Measurements from ENCODE around the gene MTHFD1L.
"Not testable (repeated sequence)": the region's sequence is repeated elsewhere in the genome, so short reads cannot be mapped to it uniquely, and the experiment has no call there.

MTHFD1L gene

DNA sequence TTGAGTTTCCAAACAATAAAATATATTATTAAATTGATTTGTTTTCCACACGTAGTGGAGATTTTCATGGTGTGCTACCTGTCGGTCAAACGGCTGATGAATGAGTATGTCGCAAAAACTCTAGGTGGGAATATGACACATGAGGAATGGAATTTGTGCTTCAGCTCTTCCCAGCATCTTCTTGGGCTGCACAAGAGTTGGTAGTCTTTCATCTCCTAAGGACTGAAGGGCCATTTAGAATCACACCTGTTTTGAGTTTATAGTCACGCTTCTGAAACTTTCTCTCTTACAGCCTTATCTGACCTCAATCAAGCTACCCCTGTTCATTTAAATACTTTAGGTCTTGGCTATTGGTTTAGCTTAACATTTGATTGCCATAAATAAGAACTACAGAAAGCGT, 216.6 kb downstream of the MTHFD1L start:
- Histone ChIP-seq H3K9ac (ENCODE audit: low read depth, low read length) (no peak overlapping the region), H3K4me1 (ENCODE audit: insufficient read depth, low read length) (no peaks in the 10 kb centered on the region), H3K9me3 (ENCODE audit: insufficient read depth, low read length, severe bottlenecking) (no peaks in the 10 kb centered on the region), H3K79me2 (ENCODE audit: insufficient read depth, low read length) (no peaks in the 10 kb centered on the region), H3K4me2 (ENCODE audit: insufficient read depth, low read length) (no peak overlapping the region), H2AFZ (ENCODE audit: low read depth, low read length) (no peak overlapping the region), H3K4me3 (ENCODE audit: low read depth in 1 of 2, low read length in 2 of 2) (no peak overlapping the region), H3K27ac (ENCODE audit: low read length) (no peak overlapping the region), H3K27me3 (ENCODE audit: insufficient read depth, low read length, poor library complexity) (no peaks in the 10 kb centered on the region), H3K36me3 (ENCODE audit: insufficient read depth, low read length) (peaks cover 16% of the 10 kb centered on the region), H4K20me1 (ENCODE audit: insufficient read depth, low read length) (no peaks in the 10 kb centered on the region; the same call in 1 of the 2 replicates)
- no peak for DNase-seq
- ATAC-seq (ENCODE audit: insufficient read depth, low read depth), result no peak
- TF ChIP-seq, protein P1, sequence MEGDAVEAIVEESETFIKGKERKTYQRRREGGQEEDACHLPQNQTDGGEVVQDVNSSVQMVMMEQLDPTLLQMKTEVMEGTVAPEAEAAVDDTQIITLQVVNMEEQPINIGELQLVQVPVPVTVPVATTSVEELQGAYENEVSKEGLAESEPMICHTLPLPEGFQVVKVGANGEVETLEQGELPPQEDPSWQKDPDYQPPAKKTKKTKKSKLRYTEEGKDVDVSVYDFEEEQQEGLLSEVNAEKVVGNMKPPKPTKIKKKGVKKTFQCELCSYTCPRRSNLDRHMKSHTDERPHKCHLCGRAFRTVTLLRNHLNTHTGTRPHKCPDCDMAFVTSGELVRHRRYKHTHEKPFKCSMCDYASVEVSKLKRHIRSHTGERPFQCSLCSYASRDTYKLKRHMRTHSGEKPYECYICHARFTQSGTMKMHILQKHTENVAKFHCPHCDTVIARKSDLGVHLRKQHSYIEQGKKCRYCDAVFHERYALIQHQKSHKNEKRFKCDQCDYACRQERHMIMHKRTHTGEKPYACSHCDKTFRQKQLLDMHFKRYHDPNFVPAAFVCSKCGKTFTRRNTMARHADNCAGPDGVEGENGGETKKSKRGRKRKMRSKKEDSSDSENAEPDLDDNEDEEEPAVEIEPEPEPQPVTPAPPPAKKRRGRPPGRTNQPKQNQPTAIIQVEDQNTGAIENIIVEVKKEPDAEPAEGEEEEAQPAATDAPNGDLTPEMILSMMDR (IDR thresholded peaks at IDR 0.05; ENCODE audit: borderline replicate concordance, extremely low read depth, low read length, poor library complexity, severe bottlenecking), result no peak
- no peak for TF ChIP-seq EZH2 (IDR thresholded peaks at IDR 0.05; ENCODE audit: borderline replicate concordance, low read depth, low read length, severe bottlenecking)

- H3K9me3 ChIP-seq (ENCODE audit: insufficient read depth, low read length, severe bottlenecking), result no peaks in the 10 kb centered on the region
- H3K4me1 ChIP-seq (ENCODE audit: insufficient read depth, low read length), result no peaks in the 10 kb centered on the region
- peaks cover 6% of the 10 kb centered on the region for H3K36me3 ChIP-seq (ENCODE audit: insufficient read depth, low read length)
- TF ChIP-seq, protein P1 (IDR thresholded peaks at IDR 0.05; ENCODE audit: borderline replicate concordance, extremely low read depth, low read length, poor library complexity, severe bottlenecking), result no peak
- TF ChIP-seq EZH2 (IDR thresholded peaks at IDR 0.05; ENCODE audit: borderline replicate concordance, low read depth, low read length, severe bottlenecking), result no peak
- H2AFZ ChIP-seq (ENCODE audit: low read depth, low read length), result no peak overlapping the region
- H3K79me2 ChIP-seq (ENCODE audit: insufficient read depth, low read length), result no peaks in the 10 kb centered on the region
- H3K9ac ChIP-seq (ENCODE audit: low read depth, low read length), result no peak overlapping the region
- no peak overlapping the region for H3K27ac ChIP-seq (ENCODE audit: low read length)
- ATAC-seq (ENCODE audit: insufficient read depth, low read depth) (no peak), DNase-seq (no peak)
- no peaks in the 10 kb centered on the region for H3K27me3 ChIP-seq (ENCODE audit: insufficient read depth, low read length, poor library complexity)
- no peaks in the 10 kb centered on the region; the same call in 1 of the 2 replicates for H4K20me1 ChIP-seq (ENCODE audit: insufficient read depth, low read length)
- no peak overlapping the region for H3K4me3 ChIP-seq (ENCODE audit: low read depth in 1 of 2, low read length in 2 of 2)
- H3K4me2 ChIP-seq (ENCODE audit: insufficient read depth, low read length), result no peak overlapping the region
These were observed 218.8 kb downstream of the MTHFD1L start for GRCh38 chr6:151084275-151084674.

DNA sequence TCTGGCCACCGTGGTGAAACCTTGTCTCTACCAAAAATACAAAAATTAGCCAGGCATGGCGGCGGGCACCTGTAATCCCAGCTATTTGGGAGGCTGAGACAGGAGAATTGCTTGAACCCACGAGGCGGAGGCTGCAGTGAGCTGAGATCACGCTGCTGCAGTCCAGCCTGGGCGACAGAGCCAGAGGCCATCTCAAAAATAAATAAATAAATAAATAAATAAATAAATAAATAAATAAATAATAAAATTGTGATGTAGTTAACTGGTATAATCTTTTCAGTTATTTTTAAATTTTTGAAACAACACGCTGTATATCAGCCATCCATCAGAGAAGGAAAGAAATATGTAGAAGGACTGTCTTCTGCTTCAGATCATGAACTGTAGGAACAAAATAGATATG, 221.6 kb downstream of the MTHFD1L start:
- not testable (repeated sequence) for H3K9me3 ChIP-seq (ENCODE audit: insufficient read depth, low read length, severe bottlenecking); H3K4me2 ChIP-seq (ENCODE audit: insufficient read depth, low read length); H3K27ac ChIP-seq (ENCODE audit: low read length); ATAC-seq (ENCODE audit: insufficient read depth, low read depth); H3K9ac ChIP-seq (ENCODE audit: low read depth, low read length); H3K4me1 ChIP-seq (ENCODE audit: insufficient read depth, low read length); H3K4me3 ChIP-seq (ENCODE audit: low read depth in 1 of 2, low read length in 2 of 2); H4K20me1 ChIP-seq (ENCODE audit: insufficient read depth, low read length); H2AFZ ChIP-seq (ENCODE audit: low read depth, low read length); H3K79me2 ChIP-seq (ENCODE audit: insufficient read depth, low read length); DNase-seq; H3K27me3 ChIP-seq (ENCODE audit: insufficient read depth, low read length, poor library complexity)
- H3K36me3 ChIP-seq (ENCODE audit: insufficient read depth, low read length), result peaks cover 29% of the 10 kb centered on the region

DNA sequence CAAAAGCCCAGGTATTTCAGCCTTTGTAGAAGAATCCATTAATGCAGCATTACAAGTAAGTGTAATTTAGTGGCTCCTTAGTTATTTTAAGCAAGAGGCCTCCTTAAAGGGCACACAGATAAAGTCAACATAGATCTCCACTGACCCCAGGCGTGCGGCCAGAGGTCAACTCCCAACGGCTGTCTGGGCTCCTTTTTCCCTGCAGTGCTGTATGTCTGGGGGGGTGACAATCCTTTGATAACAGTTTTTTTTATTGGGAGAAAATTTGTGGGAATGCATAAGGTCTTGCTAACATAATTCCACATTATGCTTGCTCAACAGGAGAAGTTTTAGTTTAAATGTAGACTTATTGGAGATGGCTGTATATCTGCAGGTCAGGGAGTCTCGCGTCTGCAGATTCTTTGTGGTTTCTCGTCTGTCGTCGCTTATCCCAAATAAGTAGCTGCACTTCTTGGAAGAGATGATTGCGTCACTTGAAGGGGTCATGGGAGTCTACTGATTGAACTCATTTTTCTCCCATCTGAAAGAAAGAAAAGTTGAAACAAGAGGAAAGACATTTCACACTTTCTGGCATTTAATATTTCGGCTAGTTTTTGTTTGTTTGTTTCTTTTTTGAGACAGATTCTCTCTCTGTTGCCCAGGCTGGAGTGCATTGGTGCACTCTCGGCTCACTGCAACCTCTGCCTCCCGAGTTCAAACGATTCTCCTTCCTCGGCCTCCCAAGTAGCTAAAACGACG, 222.5 kb downstream of the MTHFD1L start:
- TF ChIP-seq EZH2 (IDR thresholded peaks at IDR 0.05; ENCODE audit: borderline replicate concordance, low read depth, low read length, severe bottlenecking), result no peak
- TF ChIP-seq, protein P1 (IDR thresholded peaks at IDR 0.05; ENCODE audit: borderline replicate concordance, extremely low read depth, low read length, poor library complexity, severe bottlenecking), result no peak
- Histone ChIP-seq H3K36me3 (ENCODE audit: insufficient read depth, low read length) (peaks cover 38% of the 10 kb centered on the region), H2AFZ (ENCODE audit: low read depth, low read length) (no peak overlapping the region), H3K27me3 (ENCODE audit: insufficient read depth, low read length, poor library complexity) (no peaks in the 10 kb centered on the region), H3K4me3 (ENCODE audit: low read depth in 1 of 2, low read length in 2 of 2) (no peak overlapping the region), H3K4me2 (ENCODE audit: insufficient read depth, low read length) (no peak overlapping the region), H3K9ac (ENCODE audit: low read depth, low read length) (no peak overlapping the region), H3K79me2 (ENCODE audit: insufficient read depth, low read length) (no peaks in the 10 kb centered on the region), H4K20me1 (ENCODE audit: insufficient read depth, low read length) (no peaks in the 10 kb centered on the region), H3K4me1 (ENCODE audit: insufficient read depth, low read length) (no peaks in the 10 kb centered on the region), H3K27ac (ENCODE audit: low read length) (no peak overlapping the region), H3K9me3 (ENCODE audit: insufficient read depth, low read length, severe bottlenecking) (no peaks in the 10 kb centered on the region)
- no peak for ATAC-seq (ENCODE audit: insufficient read depth, low read depth)
- DNase-seq, result no peak

Data from DND-41 (cell line).